Activated CD8-positive, alpha-beta memory T cell treated with anti-CD3 and anti-CD28 coated beads for 36 hours (primary cell): Measurements from ENCODE around the gene TLE5. TPM values are rescaled to one million over a fixed set of nuclear protein-coding genes. Genes with fewer than 3 reads are reported as not detected.
"Not testable (repeated sequence)": the region's sequence is repeated elsewhere in the genome, so short reads cannot be mapped to it uniquely, and the experiment has no call there.

ENCODE experiments used
- CTCF ChIA-PET: fragments of 350-600 bp; sonication (Branson Sonifier 250); formaldehyde crosslinking; loops from one replicate; lab custom pipeline; 2021; ENCODE audit warnings: antibody characterized with exemption; lab: Charles Lee
- POLR2A ChIA-PET: fragments of 350-600 bp; sonication (Branson Sonifier 250); formaldehyde crosslinking; loops from one replicate; lab custom pipeline; 2021; ENCODE audit warnings: antibody characterized with exemption; lab: Charles Lee
- total RNA-seq, 2 experiments: library from RNA; stranded (reverse); gene quantifications; one replicate each; pipeline ENCODE4 v1.2.3, GENCODE V29; 2021

Gene TLE5
- total RNA-seq, 2 experiments from 2014 or later, result 278 to 282 TPM

GRCh38 chr19:3054972-3055740 is 7.1 kb downstream of the TLE5 start:
- ChIA-PET CTCF (interaction anchor here (1.3 to 1.5 kb wide), 2 partner anchors 32 to 49 kb away, joined by 3 read pairs; no protein-coding TSS in a partner anchor), POLR2A (interaction anchor here (0.6 to 1.7 kb wide), 2 partner anchors 18 to 20 kb away, joined by 5 to 7 read pairs; no protein-coding TSS in a partner anchor)

GRCh38 chr19:3054265-3054971 is 7.9 kb downstream of the TLE5 start:
- ChIA-PET CTCF (interaction anchor here (1.3 to 1.5 kb wide), 4 partner anchors 19 to 49 kb away, joined by 3 to 4 read pairs (median 3); no protein-coding TSS in a partner anchor), POLR2A (interaction anchor here (0.6 to 1.7 kb wide), 2 partner anchors 19 kb away, joined by 5 to 7 read pairs; no protein-coding TSS in a partner anchor)

GRCh38 chr19:3053780-3054179 is 8.5 kb downstream of the TLE5 start:
- POLR2A ChIA-PET, result interaction anchor here (1.7 kb wide), 1 partner anchor 18 kb away, joined by 5 read pairs; no protein-coding TSS in a partner anchor
- CTCF ChIA-PET, result interaction anchor here (1.3 to 1.7 kb wide), 5 partner anchors 7 to 50 kb away, joined by 3 to 4 read pairs (median 4); no protein-coding TSS in a partner anchor

- CTCF ChIA-PET, result interaction anchor here (1.3 to 1.7 kb wide), 5 partner anchors 8 to 23 kb away, joined by 3 to 4 read pairs (median 4); no protein-coding TSS in a partner anchor
- POLR2A ChIA-PET, result interaction anchor here (0.7 to 1.7 kb wide), 4 partner anchors 9 to 47 kb away, joined by 3 to 5 read pairs (median 3); partner anchors contain the start of gene TLE5
Observed at GRCh38 chr19:3053218-3053621, 9.1 kb downstream of the TLE5 start.

GRCh38 chr19:3050016-3050415 is 12.3 kb downstream of the TLE5 start:
- CTCF ChIA-PET, result not testable (repeated sequence)
- POLR2A ChIA-PET, result interaction anchor here (0.7 kb wide), 1 partner anchor 102 kb away, joined by 4 read pairs; no protein-coding TSS in a partner anchor

GRCh38 chr19:3049089-3049488 is 13.2 kb downstream of the TLE5 start:
- ChIA-PET POLR2A (interaction anchor here (0.8 kb wide), 1 partner anchor 13 kb away, joined by 3 read pairs; no protein-coding TSS in a partner anchor), CTCF (interaction anchor here (0.7 kb wide), 1 partner anchor 24 kb away, joined by 3 read pairs; no protein-coding TSS in a partner anchor)

GRCh38 chr19:3048190-3048533 is 14.1 kb downstream of the TLE5 start:
- CTCF ChIA-PET, result interaction anchor here (0.7 kb wide), 1 partner anchor 23 kb away, joined by 3 read pairs; no protein-coding TSS in a partner anchor
- POLR2A ChIA-PET, result interaction anchor here (0.6 to 0.8 kb wide), 2 partner anchors 13 to 87 kb away, joined by 3 to 6 read pairs; no protein-coding TSS in a partner anchor

- POLR2A ChIA-PET, result interaction anchor here (0.6 kb wide), 2 partner anchors 86 to 488 kb away, joined by 6 to 8 read pairs; no protein-coding TSS in a partner anchor
- CTCF ChIA-PET, result no interaction called here
Observed at GRCh38 chr19:3047496-3048189, 14.7 kb downstream of the TLE5 start.

GRCh38 chr19:3046698-3047495 is 15.4 kb downstream of the TLE5 start:
- POLR2A ChIA-PET, result interaction anchor here (0.6 kb wide), 1 partner anchor 487 kb away, joined by 8 read pairs; no protein-coding TSS in a partner anchor
- CTCF ChIA-PET, result interaction anchor here (0.6 kb wide), 1 partner anchor 18 kb away, joined by 6 read pairs; no protein-coding TSS in a partner anchor

GRCh38 chr19:3045885-3046697 is 16.2 kb downstream of the TLE5 start:
- ChIA-PET CTCF (interaction anchor here (0.6 kb wide), 1 partner anchor 19 kb away, joined by 6 read pairs; no protein-coding TSS in a partner anchor), POLR2A (no interaction called here)

- ChIA-PET POLR2A (no interaction called here), CTCF (no interaction called here)
Observed at GRCh38 chr19:3045191-3045590, 17.1 kb downstream of the TLE5 start.

- CTCF ChIA-PET, result interaction anchor here (0.6 to 1.3 kb wide), 5 partner anchors 18 to 81 kb away, joined by 3 to 5 read pairs (median 4); partner anchors contain the start of gene TLE5
- POLR2A ChIA-PET, result interaction anchor here (1.2 kb wide), 1 partner anchor 19 kb away, joined by 5 read pairs; the partner anchor contains the start of gene TLE5
Observed at GRCh38 chr19:3042621-3043267, 19.6 kb downstream of the TLE5 start.

- ChIA-PET POLR2A (interaction anchor here (1.2 kb wide), 1 partner anchor 20 kb away, joined by 5 read pairs; the partner anchor contains the start of gene TLE5), CTCF (interaction anchor here (0.5 to 1.3 kb wide), 3 partner anchors 20 to 150 kb away, joined by 3 to 5 read pairs (median 4); partner anchors contain the start of gene TLE5)
Observed at GRCh38 chr19:3041761-3042620, 20.3 kb downstream of the TLE5 start.

- ChIA-PET CTCF (interaction anchor here (0.6 kb wide), 1 partner anchor 60 kb away, joined by 3 read pairs; no protein-coding TSS in a partner anchor), POLR2A (interaction anchor here (0.6 kb wide), 1 partner anchor 25 kb away, joined by 3 read pairs; no protein-coding TSS in a partner anchor)
Observed at GRCh38 chr19:3041327-3041726, 21.0 kb downstream of the TLE5 start.

- CTCF ChIA-PET, result interaction anchor here (0.5 to 1.4 kb wide), 4 partner anchors 17 to 64 kb away, joined by 3 to 4 read pairs (median 3); no protein-coding TSS in a partner anchor
- POLR2A ChIA-PET, result interaction anchor here (0.6 kb wide), 2 partner anchors 23 to 25 kb away, joined by 3 to 4 read pairs; no protein-coding TSS in a partner anchor
Observed at GRCh38 chr19:3039641-3040077, 22.6 kb downstream of the TLE5 start.
